ENCODE measurements around the gene SPP1. TPM values are rescaled to one million over a fixed set of nuclear protein-coding genes. Genes with fewer than 3 reads are reported as not detected.

Gene SPP1
- total RNA-seq, 2 donors from 2014 or later: 0.19 TPM; not detected in 1

GRCh38 chr4:88007304-88008121, 32.0 kb downstream of the SPP1 start, which contains the start of gene PKD2:
Gene PKD2 (plus strand): TSS chr4:88007635. CDS start chr4:88007734, 99 bp downstream.
- peak within 1 kb of the TSS; percentile 72 for H3K27ac Mint-ChIP-seq
- H3K36me3 Mint-ChIP-seq (ENCODE audit: insufficient read depth in 2 of 2): peaks cover 0 to 7% of the 10 kb centered on the region in 2 donors
- H3K9me3 Mint-ChIP-seq: no peaks in the 10 kb centered on the region
- peaks cover 11% of the 10 kb centered on the region for H3K27me3 Mint-ChIP-seq (ENCODE audit: low read depth)
- peak within 1 kb of the TSS; percentile 88 to 93 for H3K4me3 Mint-ChIP-seq
- DNase-seq (peak; percentile 86 to 88), ATAC-seq (replicated peaks in 1 of 2) (peak; percentile 93 to 96)
- H3K4me1 Mint-ChIP-seq (ENCODE audit: low read depth): peaks cover 36% of the 10 kb centered on the region

GRCh38 chr4:88008122-88008742, 32.7 kb downstream of the SPP1 start:
- peaks cover 0 to 7% of the 10 kb centered on the region in 2 donors for H3K36me3 Mint-ChIP-seq (ENCODE audit: insufficient read depth in 2 of 2)
- peak overlapping the region; percentile 88 to 93 for H3K4me3 Mint-ChIP-seq
- peak overlapping the region; percentile 38 for H3K27ac Mint-ChIP-seq
- no peaks in the 10 kb centered on the region for H3K9me3 Mint-ChIP-seq
- H3K27me3 Mint-ChIP-seq (ENCODE audit: low read depth): peaks cover 11% of the 10 kb centered on the region
- peaks cover 43% of the 10 kb centered on the region for H3K4me1 Mint-ChIP-seq (ENCODE audit: low read depth)
- peak; percentile 31 to 34 for DNase-seq
- ATAC-seq (replicated peaks in 1 of 2): peak; percentile 31 to 44

- no peak for DNase-seq
- no peaks in the 10 kb centered on the region for H3K9me3 Mint-ChIP-seq
- ATAC-seq (replicated peaks in 1 of 2): no peak
- H3K36me3 Mint-ChIP-seq (ENCODE audit: insufficient read depth in 2 of 2): peaks cover 0 to 7% of the 10 kb centered on the region in 2 donors
- H3K4me1 Mint-ChIP-seq (ENCODE audit: low read depth): peaks cover 44% of the 10 kb centered on the region
- H3K27ac Mint-ChIP-seq: peak overlapping the region; percentile 38
- peaks cover 11% of the 10 kb centered on the region for H3K27me3 Mint-ChIP-seq (ENCODE audit: low read depth)
- H3K4me3 Mint-ChIP-seq: peak overlapping the region; percentile 88 to 93
Observed at GRCh38 chr4:88008743-88009171, 33.2 kb downstream of the SPP1 start.

GRCh38 chr4:88009871-88010270, 34.4 kb downstream of the SPP1 start:
- H3K4me3 Mint-ChIP-seq: no peak overlapping the region
- peaks cover 11% of the 10 kb centered on the region for H3K27me3 Mint-ChIP-seq (ENCODE audit: low read depth)
- peaks cover 0 to 7% of the 10 kb centered on the region in 2 donors for H3K36me3 Mint-ChIP-seq (ENCODE audit: insufficient read depth in 2 of 2)
- peaks cover 44% of the 10 kb centered on the region for H3K4me1 Mint-ChIP-seq (ENCODE audit: low read depth)
- ATAC-seq (replicated peaks in 1 of 2) (no peak), DNase-seq (no peak)
- no peaks in the 10 kb centered on the region for H3K9me3 Mint-ChIP-seq
- no peak overlapping the region for H3K27ac Mint-ChIP-seq

GRCh38 chr4:88010966-88011365, 35.5 kb downstream of the SPP1 start:
- H3K27ac Mint-ChIP-seq: no peak overlapping the region
- DNase-seq (no peak), ATAC-seq (replicated peaks in 1 of 2) (no peak)
- peaks cover 44% of the 10 kb centered on the region for H3K4me1 Mint-ChIP-seq (ENCODE audit: low read depth)
- no peaks in the 10 kb centered on the region for H3K9me3 Mint-ChIP-seq
- peak overlapping the region; percentile 29 to 38 for H3K4me3 Mint-ChIP-seq
- peaks cover 0 to 7% of the 10 kb centered on the region in 2 donors for H3K36me3 Mint-ChIP-seq (ENCODE audit: insufficient read depth in 2 of 2)
- peaks cover 11% of the 10 kb centered on the region for H3K27me3 Mint-ChIP-seq (ENCODE audit: low read depth)

GRCh38 chr4:88012647-88013046, 37.1 kb downstream of the SPP1 start:
- Mint-ChIP-seq H3K9me3 (no peaks in the 10 kb centered on the region), H3K36me3 (ENCODE audit: insufficient read depth in 2 of 2) (peaks cover 0 to 7% of the 10 kb centered on the region in 2 donors), H3K27me3 (ENCODE audit: low read depth) (no peaks in the 10 kb centered on the region), H3K4me1 (ENCODE audit: low read depth) (peaks cover 44% of the 10 kb centered on the region), H3K4me3 (peak overlapping the region; percentile 16 to 27), H3K27ac (no peak overlapping the region)
- DNase-seq (no peak), ATAC-seq (replicated peaks in 1 of 2) (no peak)

GRCh38 chr4:88014386-88014905, 38.9 kb downstream of the SPP1 start:
- ATAC-seq (replicated peaks in 1 of 2): no peak
- Mint-ChIP-seq H3K4me1 (ENCODE audit: low read depth) (peaks cover 34% of the 10 kb centered on the region), H3K27ac (no peak overlapping the region), H3K9me3 (no peaks in the 10 kb centered on the region), H3K27me3 (ENCODE audit: low read depth) (no peaks in the 10 kb centered on the region), H3K36me3 (ENCODE audit: insufficient read depth in 2 of 2) (peaks cover 0 to 3% of the 10 kb centered on the region in 2 donors), H3K4me3 (no peak overlapping the region)
- DNase-seq: no peak

GRCh38 chr4:88015659-88016295, 40.3 kb downstream of the SPP1 start:
- no peaks in the 10 kb centered on the region for H3K27me3 Mint-ChIP-seq (ENCODE audit: low read depth)
- ATAC-seq (replicated peaks in 1 of 2) (no peak), DNase-seq (no peak)
- H3K27ac Mint-ChIP-seq: no peak overlapping the region
- H3K4me1 Mint-ChIP-seq (ENCODE audit: low read depth): peaks cover 26% of the 10 kb centered on the region
- H3K9me3 Mint-ChIP-seq: no peaks in the 10 kb centered on the region
- no peak overlapping the region for H3K4me3 Mint-ChIP-seq
- peaks cover 0 to 4% of the 10 kb centered on the region in 2 donors for H3K36me3 Mint-ChIP-seq (ENCODE audit: insufficient read depth in 2 of 2)

GRCh38 chr4:88017516-88018297, 42.2 kb downstream of the SPP1 start:
- Mint-ChIP-seq H3K36me3 (ENCODE audit: insufficient read depth in 2 of 2) (peaks cover 0 to 3% of the 10 kb centered on the region in 2 donors), H3K27me3 (ENCODE audit: low read depth) (no peaks in the 10 kb centered on the region), H3K9me3 (no peaks in the 10 kb centered on the region), H3K4me3 (no peak overlapping the region), H3K27ac (no peak overlapping the region), H3K4me1 (ENCODE audit: low read depth) (peaks cover 6% of the 10 kb centered on the region)
- no peak for ATAC-seq (replicated peaks in 1 of 2)
- no peak for DNase-seq

- Mint-ChIP-seq H3K27me3 (ENCODE audit: low read depth) (no peaks in the 10 kb centered on the region), H3K4me1 (ENCODE audit: low read depth) (no peaks in the 10 kb centered on the region), H3K36me3 (ENCODE audit: insufficient read depth in 2 of 2) (peaks cover 0 to 5% of the 10 kb centered on the region in 2 donors), H3K4me3 (no peak overlapping the region), H3K9me3 (no peaks in the 10 kb centered on the region), H3K27ac (no peak overlapping the region)
- no peak for DNase-seq
- ATAC-seq (replicated peaks in 1 of 2): no peak
Observed at GRCh38 chr4:88018466-88018865, 43.0 kb downstream of the SPP1 start.

GRCh38 chr4:88021824-88022223, 46.3 kb downstream of the SPP1 start:
- H3K27ac Mint-ChIP-seq: no peak overlapping the region
- ATAC-seq (replicated peaks in 1 of 2) (no peak), DNase-seq (no peak)
- no peak overlapping the region for H3K4me3 Mint-ChIP-seq
- peaks cover 7 to 8% of the 10 kb centered on the region in 2 donors for H3K9me3 Mint-ChIP-seq
- H3K27me3 Mint-ChIP-seq (ENCODE audit: low read depth): no peaks in the 10 kb centered on the region
- H3K4me1 Mint-ChIP-seq (ENCODE audit: low read depth): peaks cover 5% of the 10 kb centered on the region
- H3K36me3 Mint-ChIP-seq (ENCODE audit: insufficient read depth in 2 of 2): peaks cover 9 to 29% of the 10 kb centered on the region in 2 donors

GRCh38 chr4:88022289-88022688, 46.8 kb downstream of the SPP1 start:
- DNase-seq (no peak), ATAC-seq (replicated peaks in 1 of 2) (no peak)
- H3K27ac Mint-ChIP-seq: no peak overlapping the region
- H3K4me1 Mint-ChIP-seq (ENCODE audit: low read depth): peaks cover 9% of the 10 kb centered on the region
- no peaks in the 10 kb centered on the region for H3K27me3 Mint-ChIP-seq (ENCODE audit: low read depth)
- H3K36me3 Mint-ChIP-seq (ENCODE audit: insufficient read depth in 2 of 2): peaks cover 10 to 32% of the 10 kb centered on the region in 2 donors
- no peak overlapping the region for H3K4me3 Mint-ChIP-seq
- peaks cover 7 to 9% of the 10 kb centered on the region in 2 donors for H3K9me3 Mint-ChIP-seq

All from activated T-cell treated with anti-CD3 and anti-CD28 coated beads, Interleukin-2, amount 50 U/mL, for 72 hours (primary cell).